GM18909 (cell line): ENCODE measurements around the gene PDE6B.
"Not testable (repeated sequence)": the region's sequence is repeated elsewhere in the genome, so short reads cannot be mapped to it uniquely, and the experiment has no call there.

ENCODE experiments used
- ATAC-seq: cut with Tn5 transposase; IDR thresholded peaks from one replicate; pipeline ENCODE4 v1.9.1; 2021; ENCODE audit warnings: mild to moderate bottlenecking; ENCODE audit not compliant: unreplicated experiment, poor library complexity

Gene PDE6B

DNA sequence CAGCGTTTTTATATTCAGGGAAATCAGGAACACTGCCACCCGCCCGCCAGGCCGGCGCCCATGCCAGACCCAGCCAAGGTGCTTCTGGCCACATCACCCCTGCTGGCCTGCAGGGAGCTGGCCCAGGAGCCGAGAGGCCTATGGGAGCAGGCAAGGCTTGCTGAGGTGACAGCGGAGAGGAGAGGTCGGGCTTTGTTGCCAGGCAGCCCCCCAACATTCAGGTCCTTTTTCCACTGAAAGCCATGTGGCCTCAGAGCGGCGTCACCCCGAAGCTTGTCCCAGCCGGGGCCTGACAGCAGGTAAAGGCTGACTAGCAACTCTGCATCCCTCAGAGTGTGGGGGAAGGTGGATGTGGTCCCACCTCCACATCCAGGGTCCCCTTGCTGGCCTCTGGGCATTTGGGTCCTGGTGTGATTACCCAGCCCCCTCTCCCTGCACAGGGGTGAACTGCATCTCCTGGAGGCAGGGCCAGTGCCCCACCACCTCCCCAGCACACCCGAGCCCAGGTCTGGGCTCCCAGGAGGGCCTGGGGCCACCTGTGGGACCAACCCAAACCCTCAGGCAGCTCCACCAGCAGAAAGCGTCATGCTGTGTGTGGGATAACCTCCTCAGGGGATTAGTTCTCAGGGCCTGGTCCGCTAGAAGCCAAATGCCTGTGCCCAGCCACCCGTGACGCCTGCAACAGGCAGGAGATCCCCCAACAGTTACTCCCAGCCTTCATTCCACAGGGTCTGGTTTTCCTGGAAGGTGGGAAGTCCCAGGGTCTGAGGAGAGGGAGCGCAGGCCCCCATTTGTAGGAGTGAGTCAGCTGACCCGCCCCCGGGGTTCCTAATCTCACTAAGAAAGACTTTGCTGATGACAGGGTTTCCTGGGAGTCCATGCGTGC is at the start of gene PDE6B:
Gene PDE6B (plus strand): TSS at position 869 of the 886 bp plus-strand sequence. CDS start 54 bp downstream, outside the sequence.
- ATAC-seq: no peak

DNA sequence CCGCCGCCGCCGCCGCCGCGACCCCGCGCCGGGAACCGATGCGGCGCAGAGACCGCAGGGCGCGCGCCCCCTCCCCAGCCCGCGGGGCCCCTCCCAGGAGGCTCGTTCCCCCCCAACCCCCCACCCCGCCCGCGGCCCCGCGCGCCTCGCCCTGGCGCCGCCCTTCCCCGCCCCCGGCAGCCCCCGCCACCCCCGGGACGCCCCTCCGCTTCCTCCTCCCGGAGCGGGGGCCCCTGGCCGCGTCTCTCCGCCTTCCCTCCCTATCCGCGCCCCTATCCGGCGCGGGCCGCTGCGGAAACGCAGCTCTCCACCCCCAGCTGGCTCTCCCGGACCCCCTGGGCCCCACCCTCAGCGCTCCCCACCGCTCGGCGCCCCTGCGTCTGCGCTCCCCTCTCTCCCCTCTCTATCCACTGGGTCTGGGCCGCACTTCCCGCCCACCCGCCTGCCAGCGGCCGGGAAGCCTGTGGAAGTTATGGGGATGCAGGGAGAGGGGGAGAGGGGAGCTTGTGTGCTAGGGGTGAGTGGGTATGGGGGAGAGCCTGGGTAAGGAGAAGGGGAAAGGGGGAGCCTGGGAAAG is 49.0 kb upstream of the PDE6B start, which contains the start of gene TMEM271:
Gene TMEM271 (minus strand): TSS at position 51 of the 577 bp plus-strand sequence. CDS start 233 bp downstream, outside the sequence.
- ATAC-seq: no peak

DNA sequence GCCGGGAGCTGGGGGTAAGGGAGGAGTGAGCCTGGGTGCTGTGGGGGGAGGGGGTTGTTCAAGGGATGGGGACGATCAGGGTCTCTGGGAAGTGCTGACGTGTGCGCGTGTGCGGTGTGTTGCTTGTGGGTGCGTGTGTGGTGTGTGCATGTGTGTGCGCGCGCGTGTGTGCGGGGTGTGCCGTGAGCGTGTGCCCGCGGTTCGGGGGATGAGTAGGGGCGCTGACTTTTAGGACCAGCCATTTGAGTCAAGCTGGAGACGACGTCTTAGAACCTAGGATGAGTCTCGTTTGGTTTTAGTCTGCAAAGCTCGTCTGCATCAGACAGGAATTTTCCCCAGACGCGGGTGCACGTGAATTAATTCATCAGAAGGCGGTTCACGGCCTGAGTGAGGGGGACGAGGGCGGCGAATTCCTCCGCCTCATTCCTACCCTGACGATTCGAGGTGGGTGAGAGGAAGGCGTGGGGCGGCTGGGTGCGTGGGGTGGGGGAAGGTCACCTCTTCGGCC is 48.3 kb upstream of the PDE6B start:
- no peak for ATAC-seq

DNA sequence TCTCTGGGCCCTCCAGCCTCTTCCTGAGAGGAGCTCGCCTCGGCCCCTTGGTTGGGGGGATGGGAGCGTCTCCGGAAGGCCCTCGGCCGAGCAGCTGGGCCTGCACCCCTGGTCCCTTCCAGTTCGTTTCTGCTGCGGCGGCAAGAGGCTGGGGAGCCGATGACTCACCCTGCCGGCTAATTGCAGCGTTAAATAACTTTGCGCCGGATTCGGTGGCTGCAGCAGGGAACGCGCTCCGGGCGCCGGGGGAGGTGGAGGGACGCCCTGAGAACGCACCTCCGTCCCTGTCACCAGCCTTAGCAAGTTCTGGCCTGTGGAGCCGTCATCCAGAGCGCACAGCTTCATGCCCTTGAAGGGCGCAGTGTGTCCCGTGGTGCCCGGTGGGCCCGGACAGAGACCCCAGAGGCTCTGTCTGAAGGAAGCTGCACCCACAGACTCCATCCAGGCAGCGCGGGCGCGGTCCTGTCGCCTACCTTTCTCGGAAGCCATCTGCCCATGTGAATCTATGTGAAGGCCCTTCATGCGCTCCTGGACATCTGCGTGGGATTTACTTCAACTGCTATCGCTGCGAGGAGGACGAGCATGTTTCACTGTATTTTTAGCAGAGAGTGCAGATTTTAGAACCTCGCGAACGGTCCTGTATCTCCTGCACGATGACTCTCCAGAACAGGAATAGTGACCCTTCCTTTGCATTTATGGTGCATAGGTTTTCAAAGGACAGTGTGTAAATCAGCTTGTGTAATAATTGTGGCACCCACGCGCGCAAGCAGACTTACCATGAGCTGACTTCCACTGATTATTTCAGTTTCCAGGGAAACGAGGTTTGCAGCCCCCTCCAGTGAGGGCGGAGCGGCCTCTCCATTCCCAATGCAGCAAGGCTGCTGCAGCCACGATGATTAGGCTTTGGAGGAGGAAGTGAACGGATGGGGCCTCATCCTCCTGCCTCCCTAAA is 47.6 kb upstream of the PDE6B start:
- no peak for ATAC-seq

DNA sequence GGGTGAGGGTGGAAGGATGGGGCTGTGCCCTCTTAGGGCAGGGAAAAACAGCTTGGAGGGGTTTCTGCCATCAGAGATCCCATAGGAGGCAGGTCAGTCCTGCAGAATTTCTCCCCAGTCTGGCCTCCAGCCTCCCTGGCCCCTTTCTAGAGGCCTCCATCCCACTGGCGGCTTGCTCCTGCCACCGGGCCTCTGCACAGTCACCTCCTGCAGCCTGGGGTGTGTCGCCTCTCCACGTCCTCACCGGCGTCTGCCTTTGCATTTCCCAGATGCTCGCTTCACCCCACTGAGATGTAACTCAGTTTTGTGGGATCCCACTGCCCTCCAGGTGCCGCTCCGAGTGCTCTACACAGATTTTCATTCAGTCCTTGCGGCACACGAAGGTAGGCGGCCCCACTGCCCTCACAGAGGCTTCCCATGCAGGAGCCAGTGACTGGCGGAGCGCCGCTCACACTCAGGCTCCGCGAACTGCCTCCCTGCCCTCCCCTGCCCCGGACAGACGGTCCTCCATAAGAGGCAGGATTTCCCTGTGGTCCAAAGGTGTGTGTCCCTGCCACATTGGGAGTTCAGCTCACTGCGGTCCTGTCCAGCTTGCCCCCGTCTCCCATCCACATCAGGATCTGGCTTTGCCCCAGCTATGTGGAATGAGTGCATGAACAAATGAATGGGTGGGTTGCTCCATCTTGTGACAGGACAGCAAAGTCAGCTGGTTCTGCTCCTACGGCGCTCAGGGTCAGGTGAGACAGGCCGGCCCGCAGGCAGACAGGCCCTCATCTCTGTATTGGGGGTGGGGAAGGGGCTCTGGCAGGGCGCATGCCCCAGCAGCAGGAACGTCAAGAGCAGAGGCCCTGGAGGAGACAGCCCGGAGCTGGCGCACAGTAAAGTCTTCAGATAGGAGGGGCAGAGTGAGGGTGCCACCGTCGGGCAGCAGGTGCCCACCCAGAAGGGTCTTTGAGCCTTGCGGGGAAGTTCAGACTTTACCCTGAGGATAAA is 46.6 kb upstream of the PDE6B start:
- ATAC-seq: no peak

DNA sequence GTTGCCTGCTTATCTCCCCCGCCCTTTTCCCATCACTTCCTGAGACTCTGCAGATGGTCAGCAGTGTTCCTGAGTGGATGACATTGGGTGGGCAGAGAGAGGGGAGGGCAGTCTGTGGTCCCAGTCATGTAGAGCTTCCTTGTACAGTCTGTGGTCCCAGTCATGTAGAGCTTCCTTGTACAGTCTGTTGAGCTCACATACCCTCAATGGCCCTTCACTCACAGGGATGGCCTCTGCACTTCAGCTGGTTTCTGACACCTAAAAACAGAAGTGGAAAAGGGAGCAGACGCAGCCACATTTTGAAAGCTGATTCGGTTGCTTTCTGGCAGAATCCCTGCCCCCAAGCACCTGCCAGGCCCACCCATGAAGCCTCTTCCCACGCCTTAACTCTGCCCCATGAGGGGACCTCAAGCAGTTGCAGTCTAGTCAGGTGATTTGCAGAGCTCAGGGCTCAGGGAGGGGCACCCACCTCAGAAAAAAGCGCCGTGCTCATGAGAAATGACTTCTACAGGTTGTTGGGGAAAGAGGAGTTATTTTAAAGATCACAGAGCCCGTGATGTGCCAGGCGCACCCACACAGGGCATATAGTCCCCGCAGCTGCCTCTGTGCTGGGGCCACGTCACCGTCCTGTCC is 45.7 kb upstream of the PDE6B start:
- ATAC-seq: no peak

DNA sequence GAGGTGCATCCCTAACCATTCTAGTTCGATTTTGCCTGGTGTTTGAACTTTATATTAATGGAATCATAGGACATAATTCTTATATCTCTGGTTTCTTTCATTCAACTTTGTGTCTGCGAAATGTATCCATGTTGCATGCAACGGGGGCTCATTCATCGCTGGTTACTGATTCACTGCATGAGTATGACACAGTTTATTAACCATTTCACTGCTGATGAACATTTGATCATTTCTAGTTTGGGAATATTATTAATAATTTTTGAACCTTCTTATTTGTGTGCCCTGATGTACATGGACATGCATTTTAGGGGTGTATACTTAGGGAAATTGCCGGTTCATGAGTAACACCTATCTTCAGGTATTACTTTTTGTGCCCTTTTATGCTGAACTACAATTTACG is 44.2 kb upstream of the PDE6B start:
- ATAC-seq: no peak

DNA sequence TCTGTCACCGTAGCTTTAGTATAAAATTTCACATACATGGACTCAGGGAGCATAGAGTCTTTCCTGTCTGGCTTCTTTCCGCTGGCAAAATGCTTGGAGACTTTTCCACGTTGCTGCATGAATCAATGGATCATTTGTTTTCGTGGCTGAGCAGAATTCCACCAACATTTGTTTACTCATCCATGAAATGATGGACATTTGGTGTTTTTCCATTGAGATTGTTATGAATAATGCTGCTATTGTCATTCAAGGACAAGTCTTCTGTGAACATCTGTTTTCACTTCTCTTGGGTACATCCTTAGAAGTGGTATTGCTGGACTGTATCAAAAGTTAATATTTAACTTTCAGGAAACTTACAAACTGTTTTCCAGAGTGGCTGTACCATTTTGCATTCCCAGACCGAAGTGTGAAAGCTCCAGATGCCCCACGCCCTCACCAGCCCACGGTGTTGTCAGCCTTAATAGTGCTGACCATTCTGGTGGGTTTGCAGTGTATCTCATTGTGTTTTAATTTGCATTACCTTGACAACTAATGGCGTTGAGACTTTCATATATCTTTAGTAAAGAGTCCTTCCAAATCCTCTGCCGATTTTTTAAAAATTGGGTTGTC is 43.5 kb upstream of the PDE6B start:
- no peak for ATAC-seq

DNA sequence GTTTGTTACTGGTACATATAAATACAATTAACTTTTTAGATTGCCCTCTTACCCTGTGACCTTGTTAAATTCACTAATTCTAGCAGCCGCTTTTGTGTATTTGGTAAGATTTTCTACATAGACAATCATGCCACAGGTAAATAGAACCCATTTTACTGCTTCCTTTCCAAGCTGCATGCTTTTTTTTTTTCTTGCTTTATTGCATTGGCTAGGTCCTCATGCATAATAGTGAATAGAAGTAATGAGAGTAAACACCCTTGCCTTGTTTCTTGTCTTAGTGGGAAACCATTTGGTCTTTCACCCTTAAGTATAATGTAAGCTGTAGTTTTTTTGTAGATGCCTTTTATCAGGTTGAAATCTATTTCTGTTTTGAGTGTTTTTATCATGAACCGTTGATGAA is 41.6 kb upstream of the PDE6B start:
- ATAC-seq: no peak

DNA sequence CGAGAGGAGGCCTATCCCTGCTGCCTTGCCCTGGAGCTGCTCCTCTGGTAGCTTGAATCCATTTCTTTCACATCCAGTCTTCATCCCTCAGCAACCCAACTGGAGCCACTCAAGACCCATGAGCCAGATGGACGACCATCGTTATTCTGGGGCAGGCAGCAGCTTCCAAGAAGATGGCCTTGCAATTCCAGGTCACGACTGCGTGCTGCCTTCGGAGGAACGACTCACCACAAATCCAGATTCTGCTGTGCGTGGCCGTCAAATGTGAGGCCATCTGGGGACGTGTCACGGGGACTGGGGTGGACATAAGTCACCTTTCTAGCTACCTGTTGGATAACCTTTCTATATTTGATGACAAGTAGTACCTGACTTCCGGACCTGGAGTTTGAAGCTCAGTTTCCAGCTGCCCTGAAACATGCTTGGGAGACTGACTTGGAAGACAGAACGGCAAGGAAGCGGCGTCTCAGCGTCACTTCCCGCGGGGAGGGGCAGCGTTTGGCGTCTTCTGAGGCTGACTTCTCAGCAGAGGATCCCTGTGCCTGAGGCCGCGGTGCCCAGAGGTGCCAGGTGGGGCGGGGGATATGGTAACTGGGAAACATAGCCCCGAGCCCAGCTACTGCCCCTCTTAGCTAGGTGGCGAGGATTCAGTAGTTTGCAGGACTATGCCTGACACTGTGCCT is 37.6 kb upstream of the PDE6B start:
- ATAC-seq: no peak

DNA sequence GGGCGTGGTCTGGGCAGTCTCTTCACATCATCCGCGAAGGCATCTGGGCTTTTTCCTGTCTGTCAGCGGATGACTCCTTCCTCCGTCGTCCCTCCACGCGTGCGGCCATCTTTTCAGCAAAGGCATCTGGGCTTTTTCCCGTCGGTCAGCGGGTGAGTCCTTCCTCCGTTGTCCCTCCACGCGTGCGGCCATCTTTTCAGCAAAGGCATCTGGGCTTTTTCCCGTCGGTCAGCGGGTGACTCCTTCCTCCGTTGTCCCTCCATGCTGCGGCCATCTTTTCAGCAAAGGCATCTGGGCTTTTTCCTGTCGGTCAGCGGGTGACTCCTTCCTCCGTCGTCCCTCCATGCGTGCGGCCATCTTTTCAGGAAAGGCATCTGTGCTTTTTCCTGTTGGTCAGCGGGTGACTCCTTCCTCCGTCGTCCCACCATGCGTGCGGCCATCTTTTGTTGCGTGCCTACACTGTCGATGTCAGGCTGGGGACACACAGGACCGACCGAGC is 37.0 kb upstream of the PDE6B start:
- no peak for ATAC-seq

DNA sequence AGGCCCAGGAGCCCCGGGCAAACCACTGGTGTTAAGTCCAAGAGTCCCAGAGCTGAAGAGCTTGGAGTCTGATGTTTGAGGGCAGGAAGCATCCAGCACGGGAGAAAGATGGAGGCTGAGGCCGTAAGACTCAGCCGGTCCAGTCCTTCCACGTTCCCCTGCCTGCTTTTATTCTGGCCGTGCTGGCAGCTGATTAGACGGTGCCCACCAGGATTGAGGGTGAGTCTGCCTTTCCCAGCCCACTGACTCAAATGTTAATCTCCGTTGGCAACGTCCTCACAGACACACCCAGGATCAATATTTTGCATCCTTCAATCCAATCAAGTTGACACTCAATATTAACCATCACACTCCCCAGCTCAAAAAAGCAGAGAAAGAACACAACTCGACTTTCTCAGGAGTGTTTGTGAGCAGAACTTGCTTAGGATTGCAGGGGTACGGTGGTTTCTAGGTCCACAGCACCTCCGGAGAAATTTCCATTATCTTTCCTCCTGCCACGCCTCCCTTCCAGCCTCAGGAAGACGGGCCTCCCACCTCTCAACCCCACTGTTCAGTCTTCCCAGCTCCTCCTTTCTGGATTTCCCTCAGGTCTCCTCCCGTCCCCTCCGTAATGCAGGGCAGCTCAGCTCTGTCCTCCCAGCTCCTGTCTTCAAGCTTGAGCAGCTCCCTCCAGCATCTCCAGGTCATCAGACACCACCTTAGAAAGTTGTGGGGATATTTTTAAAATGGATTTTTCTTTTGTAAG is 36.0 kb upstream of the PDE6B start:
- ATAC-seq: no peak

DNA sequence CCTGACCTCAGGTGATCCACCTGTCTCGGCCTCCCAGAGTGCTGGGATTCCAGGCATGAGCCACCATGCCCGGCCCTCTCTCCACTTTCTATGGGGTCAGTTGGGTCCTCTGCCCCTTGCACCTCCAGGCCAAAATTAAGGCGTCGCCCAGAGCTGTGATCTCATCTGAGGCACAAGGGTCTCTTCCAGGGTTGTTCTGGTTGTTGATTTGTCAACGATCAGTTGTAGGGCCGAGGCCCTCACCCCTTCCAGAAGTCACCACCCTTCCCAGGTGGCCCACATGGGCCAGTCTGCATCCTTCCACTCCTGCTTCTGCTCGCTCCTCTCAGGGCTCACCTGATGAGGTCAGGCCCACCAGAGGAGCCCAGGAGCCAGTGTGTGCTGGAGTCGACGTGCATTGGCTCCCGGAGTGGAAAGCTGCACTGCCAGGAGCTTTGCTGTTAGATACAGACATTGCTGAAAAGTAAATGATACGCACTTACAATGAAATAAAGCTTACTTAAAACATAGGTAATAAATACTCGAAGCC is 35.0 kb upstream of the PDE6B start:
- ATAC-seq: no peak

DNA sequence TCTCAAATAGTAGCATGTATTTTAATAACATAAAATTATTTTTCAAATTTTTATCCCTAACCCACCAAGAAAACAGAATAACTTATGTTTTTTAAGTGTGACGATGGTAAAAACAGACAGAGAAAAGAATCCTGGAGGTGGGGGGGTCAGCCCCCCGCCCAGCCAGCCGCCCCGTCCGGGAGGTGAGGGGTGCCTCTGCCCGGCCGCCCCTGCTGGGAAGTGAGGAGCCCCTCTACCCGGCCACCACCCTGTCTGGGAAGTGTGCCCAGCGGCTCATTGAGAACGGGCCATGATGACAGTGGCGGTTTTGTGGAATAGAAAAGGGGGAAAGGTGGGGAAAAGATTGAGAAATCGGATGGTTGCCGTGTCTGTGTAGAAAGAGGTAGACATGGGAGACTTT is 33.2 kb upstream of the PDE6B start:
- ATAC-seq: not testable (repeated sequence)

DNA sequence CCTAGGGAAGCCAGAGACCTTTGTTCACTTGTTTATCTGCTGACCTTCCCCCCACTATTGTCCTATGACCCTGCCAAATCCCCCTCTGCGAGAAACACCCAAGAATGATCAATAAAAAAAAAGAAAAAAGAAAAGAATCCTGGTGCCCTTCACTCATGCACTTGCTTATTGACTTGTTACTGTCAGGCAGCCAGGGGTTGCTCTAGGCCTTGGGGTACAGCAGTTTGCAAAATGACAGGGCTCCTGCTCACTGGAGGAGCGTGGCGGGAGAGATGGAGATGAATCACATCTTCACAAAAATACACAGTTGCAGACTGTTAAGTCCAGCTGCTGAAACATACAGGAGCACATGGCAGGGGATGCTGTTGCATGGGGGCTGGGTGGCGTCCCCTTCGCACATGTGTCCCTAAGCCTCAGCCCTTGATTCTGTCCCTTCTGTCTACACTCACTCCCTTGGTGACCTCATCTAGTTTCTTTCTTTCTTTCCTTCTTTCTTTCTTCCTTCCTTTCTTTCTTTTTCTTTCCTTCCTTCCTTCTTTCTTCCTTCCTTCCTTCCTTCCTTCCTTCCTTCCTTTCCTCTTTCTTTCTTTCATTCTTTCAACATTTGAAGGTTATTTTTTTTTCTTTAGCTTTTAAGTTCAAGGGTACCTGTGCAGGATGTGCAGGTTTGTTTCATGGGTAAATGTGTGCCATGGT is 32.4 kb upstream of the PDE6B start:
- ATAC-seq: no peak

DNA sequence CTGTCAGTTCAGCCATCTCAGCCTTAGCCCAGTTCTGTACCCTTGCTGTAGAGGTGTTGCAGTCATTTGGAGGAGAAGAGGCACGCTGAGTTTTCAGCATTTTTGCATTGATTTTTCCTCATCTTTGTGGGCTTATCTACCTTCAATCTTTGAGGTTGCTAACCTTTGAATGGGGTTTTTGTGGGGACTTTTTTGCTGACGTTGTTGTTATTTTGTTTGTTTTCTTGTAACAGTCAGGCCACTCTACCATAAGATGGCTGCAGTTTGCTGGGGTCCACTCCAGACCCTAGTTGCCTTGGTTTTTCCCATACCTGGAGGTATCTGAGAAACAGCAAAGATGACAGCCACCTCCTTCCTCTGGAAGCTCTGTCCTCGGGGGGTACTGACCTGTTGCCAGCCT is 26.4 kb upstream of the PDE6B start:
- ATAC-seq: no peak
